ENCODE measurements around the gene SLC1A4. TPM values are rescaled to one million over a fixed set of nuclear protein-coding genes. Genes with fewer than 3 reads are reported as not detected.

The SLC1A4 gene
- total and polyA plus RNA-seq, 2 of the 4 experiments (the other 2 are of a cell fraction), result 6.8 to 8.1 TPM

GRCh38 chr2:64957109-64957903 lies 31.9 kb upstream of the SLC1A4 start (continued):
- no peak for TF ChIP-seq CTCF (conservative IDR thresholded peaks at IDR 0.05; ENCODE audit: low read depth, low read length)

DNA sequence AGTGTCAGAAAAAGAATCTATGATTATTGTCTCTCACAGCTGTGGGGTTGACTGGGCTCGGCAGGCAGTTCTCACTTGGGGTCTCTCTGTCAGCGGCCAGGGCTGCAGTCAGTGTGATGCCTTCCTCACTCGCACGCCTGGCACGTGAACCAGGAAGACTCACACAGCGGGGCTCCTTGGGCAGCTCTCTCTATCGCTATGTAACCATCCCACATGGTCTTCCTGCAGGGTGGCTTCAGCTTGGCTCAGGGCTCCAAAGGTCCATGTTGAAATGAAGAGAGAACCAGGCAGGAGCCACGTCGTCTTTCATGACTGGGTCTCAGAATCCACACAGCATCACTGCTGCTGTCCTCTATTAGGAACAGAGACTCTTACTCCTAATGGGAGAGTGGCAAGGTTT lies 30.6 kb upstream of the SLC1A4 start:
- H3K4me3 ChIP-seq (ENCODE audit: insufficient read depth, low read depth, low read length), result no peak overlapping the region
- no peak overlapping the region for H4K5ac ChIP-seq (ENCODE audit: low read depth, low read length)
- H3K27ac ChIP-seq (ENCODE audit: insufficient read depth, low read length), result no peak overlapping the region
- in situ Hi-C loops (cut with MboI; ENCODE audit: low sequenced_read_pairs), result no loop called here
- no peak overlapping the region for H3K23ac ChIP-seq (ENCODE audit: low read depth, low read length)
- H3K9me1 ChIP-seq (ENCODE audit: insufficient read depth, low read length), result no peaks in the 10 kb centered on the region
- H3K56ac ChIP-seq (ENCODE audit: extremely low read depth, insufficient read depth, low read length), result no peak overlapping the region
- no peak overlapping the region for H3K9ac ChIP-seq (ENCODE audit: low read depth, low read length)
- TF ChIP-seq MXI1 (IDR thresholded peaks at IDR 0.05; ENCODE audit: borderline replicate concordance, low read depth, low read length), result no peak
- no peak for TF ChIP-seq SMC3 (IDR thresholded peaks at IDR 0.05; ENCODE audit: low read depth, low read length)
- POLR2A ChIA-PET (ENCODE audit: unreplicated experiment), result no interaction called here
- peaks cover 31% of the 10 kb centered on the region for H3K27me3 ChIP-seq (ENCODE audit: control insufficient read depth, insufficient read depth, low read length)
- H2BK20ac ChIP-seq (ENCODE audit: low read depth, low read length), result no peak overlapping the region
- dilution Hi-C loops (cut with HindIII; ENCODE audit: low sequenced_read_pairs, unreplicated experiment), result no loop called here
- no peaks in the 10 kb centered on the region for H3K9me3 ChIP-seq (ENCODE audit: control insufficient read depth, insufficient read depth, low read length)
- H2BK5ac ChIP-seq (ENCODE audit: low read depth, low read length, poor library complexity, severe bottlenecking), result no peak overlapping the region
- no peak overlapping the region for H2AK9ac ChIP-seq (replicated peaks; ENCODE audit: low read depth, low read length, poor library complexity)
- ATAC-seq (ENCODE audit: low read depth) (no peak), DNase-seq (no peak)
- WGBS, 2 experiments (ENCODE audit: extremely low coverage in 2 of 2, insufficient read length in 1 of 2), result 81% methylated on average over 6 of the region's 9 CpGs; no CpG with 5 or more reads in 1 of the 2 experiments
- no peaks in the 10 kb centered on the region for H3K79me1 ChIP-seq (ENCODE audit: low read depth in 1 of 2, low read length in 2 of 2)
- intact Hi-C loops (cut with micrococcal nuclease), result no loop called here
- no peak overlapping the region for H4K91ac ChIP-seq (ENCODE audit: insufficient read depth, low read depth, low read length)
- no peaks in the 10 kb centered on the region for H4K20me1 ChIP-seq (ENCODE audit: insufficient read depth, low read length)
- no peak overlapping the region for H3K14ac ChIP-seq (replicated peaks; ENCODE audit: low read depth, low read length)
- CTCF ChIA-PET, result interaction anchor here (0.5 kb wide), 1 partner anchor 84 kb away, joined by 3 read pairs; no protein-coding TSS in a partner anchor
- no peak overlapping the region for H2BK15ac ChIP-seq (ENCODE audit: low read depth, low read length)
- no peak overlapping the region for H2AFZ ChIP-seq (replicated peaks; ENCODE audit: low read length, poor library complexity)
- H3K18ac ChIP-seq (ENCODE audit: low read depth, low read length), result no peak overlapping the region
- H3K4me2 ChIP-seq (ENCODE audit: low read depth, low read length), result no peak overlapping the region
- H3K4ac ChIP-seq (ENCODE audit: low read depth, low read length), result no peak overlapping the region
- H3K4me1 ChIP-seq (ENCODE audit: control insufficient read depth, insufficient read depth, low read length), result no peaks in the 10 kb centered on the region
- H2AK5ac ChIP-seq (ENCODE audit: low read depth, low read length), result no peak overlapping the region
- H3K36me3 ChIP-seq (ENCODE audit: control insufficient read depth, insufficient read depth, low read length), result no peaks in the 10 kb centered on the region
- H2BK120ac ChIP-seq (ENCODE audit: low read depth, low read length), result no peak overlapping the region
- H4K8ac ChIP-seq (ENCODE audit: low read depth in 2 of 2, low read length in 2 of 2), result no peak overlapping the region
- no TSS peak for BruUV-seq (replicated peaks)

Data from IMR-90 (cell line).